Muscle of leg (tissue), 11 donors: Measurements from ENCODE around the gene CNOT1. TPM values are rescaled to one million over a fixed set of nuclear protein-coding genes. Genes with fewer than 3 reads are reported as not detected.
A peak's percentile ranks its signal among the peaks of the same experiment; 100 is the strongest.
"Not testable (repeated sequence)": the region's sequence is repeated elsewhere in the genome, so short reads cannot be mapped to it uniquely, and the experiment has no call there.

Source experiments
- DNase-seq: peaks from one replicate; pipeline ENCODE4 v3.0.0; 2013
- H3K27ac ChIP-seq: one replicate; pipeline ENCODE4 v1.5.1; 2013; ENCODE audit warnings: mild to moderate bottlenecking, low read length, control low read depth
- H3K27me3 ChIP-seq: one replicate; pipeline ENCODE4 v1.6.1; 2013; ENCODE audit warnings: low read length; ENCODE audit not compliant: control insufficient read depth, insufficient read depth
- H3K36me3 ChIP-seq: one replicate; pipeline ENCODE4 v1.6.1; 2013; ENCODE audit warnings: low read length; ENCODE audit not compliant: control insufficient read depth, insufficient read depth
- H3K4me1 ChIP-seq: one replicate; pipeline ENCODE4 v1.6.1; 2013; ENCODE audit warnings: low read length; ENCODE audit not compliant: control insufficient read depth, insufficient read depth
- H3K4me3 ChIP-seq: one replicate; pipeline ENCODE4 v1.5.1; 2013; ENCODE audit warnings: low read length, control low read depth
- H3K9me3 ChIP-seq: replicated peaks from 2 replicates; pipeline ENCODE4 v1.6.1; 2013; ENCODE audit warnings: low read depth, low read length; ENCODE audit not compliant: control insufficient read depth
- WGBS: methylation state at CpG from one replicate; pipeline ENCODE4 v1.1.5; 2013; ENCODE audit warnings: missing lambda C conversion rate; ENCODE audit not compliant: insufficient coverage; 5-methylcytosine and 5-hydroxymethylcytosine counted together
- polyA plus RNA-seq, 8 donors: library from polyadenylated mRNA; unstranded; fragments of 120-200 nt; gene quantifications; one replicate each; pipeline versions ENCODE4 v1.2.1 to v1.2.3, GENCODE V29; 2013; ENCODE audit warnings: inconsistent platforms in 1 of 8, low replicate concordance in 1 of 8; ENCODE audit not compliant: insufficient read length in 8 of 8, insufficient read depth in 1 of 8
- total RNA-seq: library from RNA; stranded (reverse); fragments of 120-200 nt; gene quantifications from one replicate; pipeline ENCODE4 v1.2.4, GENCODE V29; 2013

CNOT1 gene
- total and polyA plus RNA-seq, 9 donors: 85.1 to 121 (median 99.9) TPM

DNA sequence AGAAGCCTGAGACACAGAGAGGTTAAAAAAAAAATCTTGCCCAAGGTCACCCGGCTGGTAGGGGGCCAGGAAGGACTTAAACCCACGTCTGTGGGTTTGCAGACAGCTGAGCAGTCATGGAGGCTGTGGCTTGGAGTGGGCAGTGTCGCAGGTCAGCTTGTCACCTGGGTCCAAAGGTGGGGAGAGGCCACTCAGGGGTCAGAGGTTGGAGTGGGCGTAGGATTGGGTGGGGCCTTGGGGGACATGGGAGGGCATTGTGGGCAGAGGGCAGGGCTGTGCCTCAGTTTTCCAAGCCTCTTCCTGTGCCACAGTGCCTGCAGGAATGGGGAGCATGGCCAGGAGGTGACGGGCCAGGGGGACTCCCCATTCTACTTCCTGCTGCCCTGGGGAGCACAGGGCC, 131.7 kb downstream of the CNOT1 start:
- peaks cover 46% of the 10 kb centered on the region for H3K4me1 ChIP-seq

GRCh38 chr16:58497468-58497867, 132.2 kb downstream of the CNOT1 start:
- H3K9me3 ChIP-seq: no peaks in the 10 kb centered on the region
- peaks cover 26% of the 10 kb centered on the region for H3K27me3 ChIP-seq
- H3K4me1 ChIP-seq: peaks cover 46% of the 10 kb centered on the region
- H3K4me3 ChIP-seq: no peak overlapping the region
- 57% methylated on average over 1 of the region's 2 CpGs for WGBS
- no peak for DNase-seq
- H3K36me3 ChIP-seq: no peaks in the 10 kb centered on the region
- H3K27ac ChIP-seq: no peak overlapping the region

More for the DNA sequence above, 131.7 kb downstream of the CNOT1 start:
- WGBS: 58% methylated on average over 4 of the region's 5 CpGs
- H3K4me3 ChIP-seq: no peak overlapping the region
- DNase-seq: no peak
- H3K36me3 ChIP-seq: no peaks in the 10 kb centered on the region
- H3K27me3 ChIP-seq: peaks cover 29% of the 10 kb centered on the region
- H3K9me3 ChIP-seq: no peaks in the 10 kb centered on the region
- no peak overlapping the region for H3K27ac ChIP-seq

GRCh38 chr16:58495521-58496331, 133.9 kb downstream of the CNOT1 start:
- Histone ChIP-seq H3K27ac (peak overlapping the region; percentile 92), H3K4me1 (peaks cover 32% of the 10 kb centered on the region), H3K27me3 (peaks cover 12% of the 10 kb centered on the region), H3K4me3 (no peak overlapping the region), H3K36me3 (no peaks in the 10 kb centered on the region), H3K9me3 (no peaks in the 10 kb centered on the region)
- peak; percentile 54 for DNase-seq
- 50% methylated on average over 24 of the region's 24 CpGs for WGBS

DNA sequence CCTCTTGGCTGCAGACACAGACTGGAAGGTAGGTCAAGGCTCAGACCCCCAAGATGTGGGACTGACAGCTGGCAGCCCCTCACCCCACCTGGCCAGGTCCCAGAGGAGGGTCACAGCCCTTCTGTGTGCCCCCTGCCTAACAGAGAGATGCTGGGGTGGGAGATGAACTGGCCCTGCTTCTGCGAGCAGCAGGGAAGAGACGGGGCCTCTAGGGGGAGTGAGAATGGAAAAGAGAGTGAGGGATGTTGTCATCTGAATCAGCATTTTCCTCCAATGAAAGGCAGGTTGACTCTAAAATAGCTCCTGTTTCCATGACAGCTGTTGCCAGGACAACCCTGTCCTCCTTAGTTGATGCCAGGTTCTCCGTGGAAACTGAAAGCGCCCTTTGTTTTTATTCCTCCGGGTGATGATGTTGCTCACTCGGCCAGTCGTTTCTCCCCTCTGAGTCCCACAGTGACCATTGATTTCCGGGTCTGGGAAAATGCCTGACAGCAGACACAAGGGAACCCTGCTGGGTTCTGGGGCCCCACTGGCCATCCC, 134.6 kb downstream of the CNOT1 start:
- no peak overlapping the region for H3K4me3 ChIP-seq
- H3K27me3 ChIP-seq: peaks cover 6% of the 10 kb centered on the region
- H3K9me3 ChIP-seq: no peaks in the 10 kb centered on the region
- peak; percentile 99 for DNase-seq
- no peaks in the 10 kb centered on the region for H3K36me3 ChIP-seq
- peak overlapping the region; percentile 92 for H3K27ac ChIP-seq
- WGBS: 0% methylated on average over 8 of the region's 8 CpGs
- peaks cover 25% of the 10 kb centered on the region for H3K4me1 ChIP-seq

DNA sequence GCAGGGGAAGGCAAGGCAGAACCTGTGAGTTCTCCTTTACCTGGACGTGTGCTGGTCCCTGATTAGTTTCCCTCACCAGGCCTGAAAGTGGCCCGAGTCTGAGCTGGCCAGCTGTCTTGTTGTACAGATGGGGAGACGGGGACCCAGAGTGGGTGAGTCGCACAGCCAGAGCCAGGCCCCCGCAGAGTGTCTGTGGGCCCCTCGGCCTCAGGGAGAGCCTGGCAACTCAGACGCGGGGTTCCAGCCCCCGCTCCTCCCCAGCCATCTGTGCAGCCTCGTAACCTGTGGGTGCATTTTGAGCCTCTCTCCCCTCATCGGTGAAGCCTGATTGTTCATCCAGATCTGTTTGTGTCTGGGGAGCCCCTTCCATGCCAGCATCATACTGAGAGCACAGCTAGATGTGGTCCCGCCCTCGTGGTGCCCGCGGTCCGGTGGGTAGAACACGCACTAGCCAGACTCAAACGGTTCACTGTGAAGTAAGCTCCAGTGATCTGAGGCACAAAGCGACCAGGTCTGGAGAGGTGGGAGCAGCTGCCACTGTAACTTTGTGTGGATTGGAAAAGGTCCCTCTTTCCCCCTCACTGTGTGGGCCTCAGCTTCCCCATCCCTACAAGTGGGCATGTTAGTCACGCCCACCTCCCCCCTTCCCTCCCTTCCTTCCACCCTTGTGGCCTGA, 135.7 kb downstream of the CNOT1 start:
- Histone ChIP-seq H3K4me3 (no peak overlapping the region), H3K9me3 (no peaks in the 10 kb centered on the region), H3K4me1 (peaks cover 17% of the 10 kb centered on the region), H3K36me3 (no peaks in the 10 kb centered on the region), H3K27me3 (no peaks in the 10 kb centered on the region), H3K27ac (peak overlapping the region; percentile 89)
- no peak for DNase-seq
- 64% methylated on average over 14 of the region's 20 CpGs for WGBS

DNA sequence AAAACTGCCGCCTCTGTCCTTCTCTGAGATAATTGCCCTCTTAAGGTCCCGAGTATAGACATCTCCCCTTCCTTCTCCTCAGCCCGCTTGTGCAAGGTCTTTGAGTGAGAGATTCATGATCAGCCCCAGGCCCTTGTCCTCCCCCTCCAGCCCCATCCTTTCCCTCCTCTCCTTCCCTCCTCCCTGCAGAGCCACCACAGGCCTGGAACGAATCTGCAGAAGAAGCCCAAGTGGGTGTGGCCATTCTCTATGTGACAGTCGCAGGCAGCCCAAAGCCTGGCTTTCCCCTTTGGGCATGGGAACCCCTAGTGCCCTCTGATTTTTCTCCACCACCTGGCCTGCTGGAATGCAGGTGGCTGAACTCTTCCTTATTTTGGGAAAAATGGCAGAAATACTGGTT, 136.9 kb downstream of the CNOT1 start:
- no peak overlapping the region for H3K27ac ChIP-seq
- no peaks in the 10 kb centered on the region for H3K9me3 ChIP-seq
- 25% methylated on average over 5 of the region's 5 CpGs for WGBS
- H3K4me3 ChIP-seq: no peak overlapping the region
- DNase-seq: no peak
- H3K27me3 ChIP-seq: no peaks in the 10 kb centered on the region
- no peaks in the 10 kb centered on the region for H3K36me3 ChIP-seq
- peaks cover 19% of the 10 kb centered on the region for H3K4me1 ChIP-seq

DNA sequence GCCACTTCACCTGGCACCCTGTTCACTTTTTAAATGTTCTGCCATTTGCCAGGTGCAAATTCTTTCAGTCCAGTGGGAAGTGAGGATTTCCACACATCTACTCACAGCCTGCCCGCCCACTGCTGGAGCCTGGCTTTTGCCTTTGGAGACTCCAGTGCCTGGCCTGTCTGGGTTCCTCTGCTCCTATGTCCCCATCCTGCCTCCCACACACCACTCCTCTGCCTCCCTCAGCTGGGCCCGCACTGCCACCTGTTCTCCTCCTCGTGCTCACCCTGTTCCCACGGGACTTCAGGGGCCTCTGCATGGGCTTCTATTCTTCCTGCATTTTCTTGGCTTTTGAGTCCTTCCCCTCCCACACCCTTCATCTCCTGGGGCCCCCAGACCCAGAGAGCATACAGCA, 137.6 kb downstream of the CNOT1 start:
- no peak for DNase-seq
- Histone ChIP-seq H3K27ac (no peak overlapping the region), H3K36me3 (no peaks in the 10 kb centered on the region), H3K4me3 (no peak overlapping the region), H3K4me1 (peaks cover 23% of the 10 kb centered on the region), H3K9me3 (no peaks in the 10 kb centered on the region), H3K27me3 (no peaks in the 10 kb centered on the region)
- WGBS: 70% methylated on average over 2 of the region's 4 CpGs

DNA sequence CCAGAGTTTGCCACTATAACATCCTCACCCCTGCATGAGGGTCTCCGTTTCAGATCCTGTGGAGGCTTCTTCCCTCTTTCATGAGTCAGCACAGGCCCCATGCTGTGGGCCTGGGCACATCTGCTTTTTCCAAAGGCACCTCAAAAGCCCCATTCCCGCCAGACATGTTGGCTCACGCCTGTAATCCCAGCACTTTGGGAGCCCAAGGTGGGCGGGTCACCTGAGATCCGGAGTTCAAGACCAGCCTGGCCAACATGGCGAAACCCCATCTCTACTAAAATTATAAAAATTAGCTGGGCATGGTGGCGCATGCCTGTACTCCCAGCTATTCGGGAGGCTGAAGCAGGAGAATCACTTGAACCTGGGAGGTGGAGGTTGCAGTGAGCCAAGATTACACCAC, 139.1 kb downstream of the CNOT1 start:
- H3K27me3 ChIP-seq, H3K4me3 ChIP-seq, H3K9me3 ChIP-seq, H3K27ac ChIP-seq, H3K36me3 ChIP-seq, DNase-seq: not testable (repeated sequence)
- peaks cover 24% of the 10 kb centered on the region for H3K4me1 ChIP-seq
- 79% methylated on average over 4 of the region's 8 CpGs for WGBS

DNA sequence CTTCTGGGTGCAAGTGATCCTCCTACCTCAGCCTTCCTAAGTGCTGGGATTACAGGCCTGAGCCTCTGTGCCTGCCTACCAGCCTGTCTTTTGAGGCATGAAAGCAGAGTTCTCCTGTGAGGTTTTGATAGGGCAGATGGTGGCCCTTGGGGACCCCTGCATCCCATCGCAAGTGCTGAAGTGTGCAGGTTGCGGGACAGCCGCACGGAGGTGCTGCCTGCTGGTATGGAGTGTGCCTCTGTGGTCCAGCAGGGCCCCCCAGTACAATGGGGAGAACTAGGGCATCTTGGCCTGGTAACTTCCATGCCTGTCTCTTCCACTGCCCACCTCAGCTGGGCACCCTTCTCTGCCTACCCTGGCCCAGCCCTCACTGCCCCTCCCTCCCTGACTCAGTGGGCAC, 139.6 kb downstream of the CNOT1 start:
- no peak for DNase-seq
- H3K4me1 ChIP-seq: peaks cover 24% of the 10 kb centered on the region
- H3K4me3 ChIP-seq: no peak overlapping the region
- no peaks in the 10 kb centered on the region for H3K36me3 ChIP-seq
- no CpG with 5 or more reads among the region's 4 CpGs for WGBS
- H3K9me3 ChIP-seq: no peaks in the 10 kb centered on the region
- no peak overlapping the region for H3K27ac ChIP-seq
- H3K27me3 ChIP-seq: no peaks in the 10 kb centered on the region

GRCh38 chr16:58488531-58488930, 141.1 kb downstream of the CNOT1 start:
- Histone ChIP-seq H3K36me3 (no peaks in the 10 kb centered on the region), H3K4me3 (no peak overlapping the region), H3K4me1 (peaks cover 19% of the 10 kb centered on the region), H3K9me3 (no peaks in the 10 kb centered on the region), H3K27ac (no peak overlapping the region), H3K27me3 (no peaks in the 10 kb centered on the region)
- DNase-seq: no peak
- no CpG with 5 or more reads among the region's 3 CpGs for WGBS
